H9 (cell line): Measurements from ENCODE around the gene INVS. TPM values are rescaled to one million over a fixed set of nuclear protein-coding genes. Genes with fewer than 3 reads are reported as not detected.

ENCODE experiments used
- DNase-seq: peaks from one replicate; pipeline ENCODE4 v3.0.0-alpha.2; 2017
- H2AFZ ChIP-seq: one replicate; pipeline ENCODE4 v1.6.1; 2013; ENCODE audit warnings: mild to moderate bottlenecking, low read length, control low read depth, moderate library complexity
- H2AK5ac ChIP-seq: 2 replicates; pipeline ENCODE4 v1.6.1; 2013; ENCODE audit warnings: low read length, control low read depth, mixed read lengths; ENCODE audit not compliant: insufficient read length
- H2BK120ac ChIP-seq: one replicate; pipeline ENCODE4 v1.6.1; 2013; ENCODE audit warnings: low read depth, mild to moderate bottlenecking, low read length, control low read depth, inconsistent platforms; ENCODE audit not compliant: poor library complexity, severe bottlenecking
- H2BK12ac ChIP-seq: 2 replicates; pipeline ENCODE4 v1.6.1; 2013; ENCODE audit warnings: low read length, control low read depth, mixed read lengths, low read depth; ENCODE audit not compliant: insufficient read length
- H2BK15ac ChIP-seq: 2 replicates; pipeline ENCODE4 v1.6.1; 2013; ENCODE audit warnings: low read depth, low read length, control low read depth
- H2BK20ac ChIP-seq: one replicate; pipeline ENCODE4 v1.6.1; 2013; ENCODE audit warnings: low read depth, mild to moderate bottlenecking, low read length, control low read depth, inconsistent platforms; ENCODE audit not compliant: poor library complexity, severe bottlenecking
- H2BK5ac ChIP-seq: 2 replicates; pipeline ENCODE4 v1.6.1; 2013; ENCODE audit warnings: low read length, control low read depth, mixed read lengths; ENCODE audit not compliant: insufficient read length
- H3K14ac ChIP-seq: 2 replicates; pipeline ENCODE4 v1.6.1; 2013; ENCODE audit warnings: low read length, control low read depth; ENCODE audit not compliant: insufficient read depth
- H3K18ac ChIP-seq: 2 replicates; pipeline ENCODE4 v1.6.1; 2013; ENCODE audit warnings: low read depth, mild to moderate bottlenecking, mixed read lengths, low read length, control low read depth; ENCODE audit not compliant: insufficient read length
- H3K23ac ChIP-seq: 2 replicates; pipeline ENCODE4 v1.6.1; 2013; ENCODE audit warnings: low read length, control low read depth, mixed read lengths, low read depth; ENCODE audit not compliant: insufficient read length
- H3K23me2 ChIP-seq: 2 replicates; pipeline ENCODE4 v1.6.1; 2013; ENCODE audit warnings: low read depth, mild to moderate bottlenecking, mixed read lengths, low read length, control low read depth; ENCODE audit not compliant: insufficient read length, poor library complexity, severe bottlenecking
- H3K27ac ChIP-seq: 2 replicates; pipeline ENCODE4 v1.5.1; 2013; ENCODE audit warnings: low read length, control low read depth, mixed read lengths, low read depth; ENCODE audit not compliant: insufficient read length
- H3K27me3 ChIP-seq: 2 replicates; pipeline ENCODE4 v1.6.1; 2013; ENCODE audit warnings: low read length, control low read depth, inconsistent platforms; ENCODE audit not compliant: insufficient read depth
- H3K4ac ChIP-seq: 2 replicates; pipeline ENCODE4 v1.6.1; 2013; ENCODE audit warnings: low read depth, mild to moderate bottlenecking, control low read depth, inconsistent platforms, low read length, moderate library complexity
- H3K4me1 ChIP-seq: 2 replicates; pipeline ENCODE4 v1.6.1; 2013; ENCODE audit warnings: low read length, control low read depth, inconsistent platforms; ENCODE audit not compliant: insufficient read depth
- H3K4me2 ChIP-seq: 2 replicates; pipeline ENCODE4 v1.6.1; 2013; ENCODE audit warnings: low read length, control low read depth, mixed read lengths; ENCODE audit not compliant: insufficient read length, insufficient read depth
- H3K56ac ChIP-seq: 2 replicates; pipeline ENCODE4 v1.6.1; 2013; ENCODE audit warnings: low read depth, mild to moderate bottlenecking, mixed read lengths, low read length, control low read depth; ENCODE audit not compliant: insufficient read length
- H3K79me1 ChIP-seq: 2 replicates; pipeline ENCODE4 v1.6.1; 2013; ENCODE audit warnings: low read depth, mild to moderate bottlenecking, moderate library complexity, low read length, control low read depth, inconsistent platforms; ENCODE audit not compliant: insufficient read depth, poor library complexity, severe bottlenecking
- H3K79me2 ChIP-seq: 2 replicates; pipeline ENCODE4 v1.6.1; 2013; ENCODE audit warnings: low read length, control low read depth, inconsistent platforms; ENCODE audit not compliant: insufficient read depth
- H3K9ac ChIP-seq: 2 replicates; pipeline ENCODE4 v1.6.1; 2013; ENCODE audit warnings: low read length, control low read depth, mixed read lengths; ENCODE audit not compliant: insufficient read length; ENCODE audit errors: extremely low read depth
- H3K9me3 ChIP-seq: one replicate; pipeline ENCODE4 v1.6.1; 2013; ENCODE audit warnings: low read depth, low read length, inconsistent platforms; ENCODE audit not compliant: control insufficient read depth
- H3T11ph ChIP-seq: one replicate; pipeline ENCODE4 v1.6.1; 2013; ENCODE audit warnings: mild to moderate bottlenecking, low read length, control low read depth, inconsistent platforms
- H4K20me1 ChIP-seq: one replicate; pipeline ENCODE4 v1.6.1; 2013; ENCODE audit not compliant: control insufficient read depth, insufficient read length, insufficient read depth
- H4K5ac ChIP-seq: 2 replicates; pipeline ENCODE4 v1.6.1; 2013; ENCODE audit warnings: low read depth, mild to moderate bottlenecking, mixed read lengths, low read length, control low read depth; ENCODE audit not compliant: insufficient read length
- H4K8ac ChIP-seq: replicated peaks from 2 replicates; pipeline ENCODE4 v1.6.1; 2013; ENCODE audit warnings: low read length, control low read depth, mixed read lengths, low read depth; ENCODE audit not compliant: insufficient read length
- H4K91ac ChIP-seq: 2 replicates; pipeline ENCODE4 v1.6.1; 2013; ENCODE audit warnings: low read depth, mild to moderate bottlenecking, moderate library complexity, mixed read lengths, low read length, control low read depth; ENCODE audit not compliant: insufficient read length
- H3K27ac Mint-ChIP-seq, 3 experiments: 2 replicates in 2 of 3; 3 replicates in 1 of 3; pipeline ENCODE4 v1.8.0; 2020 to 2021; ENCODE audit warnings: mixed read lengths in 3 of 3, mild to moderate bottlenecking in 1 of 3, moderate library complexity in 1 of 3
- H3K27me3 Mint-ChIP-seq: 2 replicates; pipeline ENCODE4 v1.8.0; 2021; ENCODE audit warnings: low read depth, mild to moderate bottlenecking, moderate library complexity, mixed read lengths
- H3K36me3 Mint-ChIP-seq, 3 experiments: 2 replicates in 2 of 3; 3 replicates in 1 of 3; pipeline ENCODE4 v1.8.0; 2020 to 2021; ENCODE audit warnings: low read depth in 3 of 3, mixed read lengths in 3 of 3; ENCODE audit not compliant: insufficient read depth in 1 of 3
- H3K4me1 Mint-ChIP-seq, 2 experiments: 2 replicates each; pipeline ENCODE4 v1.8.0; 2020; ENCODE audit warnings: mixed read lengths in 2 of 2
- H3K4me3 Mint-ChIP-seq, 2 experiments: 2 replicates in 1 of 2; 3 replicates in 1 of 2; pipeline ENCODE4 v1.8.0; 2020 to 2021; ENCODE audit warnings: mild to moderate bottlenecking in 2 of 2, mixed read lengths in 2 of 2, moderate library complexity in 1 of 2
- H3K9me3 Mint-ChIP-seq, 2 experiments: 2 replicates in 1 of 2; 3 replicates in 1 of 2; pipeline ENCODE4 v1.8.0; 2020; ENCODE audit warnings: mild to moderate bottlenecking in 2 of 2, mixed read lengths in 2 of 2, moderate library complexity in 1 of 2
- CTCF ChIP-seq: fragments of 200-600 bp; sonication (generic); conservative IDR thresholded peaks from 3 replicates; pipeline ENCODE4 v1.8.0; 2021; ENCODE audit warnings: antibody characterized with exemption, mild to moderate bottlenecking
- WGBS: extraction: QIAGEN DNeasy Blood & Tissue Kit; methylation state at CpG from one replicate; pipeline ENCODE4 v1.1.7; 2013; ENCODE audit warnings: missing lambda C conversion rate, low lambda C conversion rate, mixed read lengths; ENCODE audit not compliant: insufficient read length; ENCODE audit errors: extremely low coverage; 5-methylcytosine and 5-hydroxymethylcytosine counted together
- total RNA-seq: library from RNA; stranded (reverse); gene quantifications from 2 replicates; pipeline ENCODE4 v1.2.1, GENCODE V29; 2021

Gene INVS
- total RNA-seq, 1 experiment from 2014 or later: 7.5 TPM

DNA sequence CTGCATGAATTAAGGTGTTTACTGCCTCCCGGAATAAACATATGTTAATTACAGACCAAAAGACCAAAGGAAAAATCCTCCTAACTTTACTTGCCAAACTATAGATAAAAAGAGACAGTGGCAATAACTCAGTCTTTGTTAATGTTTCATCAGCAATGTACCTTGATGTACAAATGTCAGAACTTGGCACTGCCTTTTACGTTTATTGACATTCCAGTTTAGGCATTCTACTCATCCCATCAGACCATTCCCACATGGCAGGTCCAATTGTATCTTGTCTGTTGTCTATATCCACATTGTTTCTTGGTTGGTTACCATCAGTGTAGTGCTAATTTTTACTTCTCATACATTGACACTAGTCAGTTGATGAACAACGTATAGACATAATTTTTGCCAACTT, 168.2 kb downstream of the INVS start:
- no peaks in the 10 kb centered on the region for H3K27me3 ChIP-seq
- WGBS: no CpG with 5 or more reads among the region's 3 CpGs
- peaks cover 2% of the 10 kb centered on the region; the same call in 1 of the 2 replicates for H3K4me1 ChIP-seq

More for the DNA sequence above, 168.2 kb downstream of the INVS start:
- no peak overlapping the region for H2BK15ac ChIP-seq
- H3K14ac ChIP-seq: no peak overlapping the region
- Mint-ChIP-seq H3K9me3 (no peaks in the 10 kb centered on the region; a peak in 1 of 5 replicates), H3K27me3 (no peaks in the 10 kb centered on the region), H3K4me3 (no peak overlapping the region), H3K4me1 (peaks cover 9 to 11% of the 10 kb centered on the region in 2 experiments), H3K27ac (no peak overlapping the region), H3K36me3 (peaks cover 9 to 13% (median 11%) of the 10 kb centered on the region in 3 experiments; a peak in 6 of 7 replicates)
- H2AFZ ChIP-seq: no peak overlapping the region
- no peak overlapping the region for H3K18ac ChIP-seq
- DNase-seq: no peak
- H3K4me2 ChIP-seq: no peak overlapping the region
- no peak overlapping the region for H2BK12ac ChIP-seq
- H3K4ac ChIP-seq: no peak overlapping the region
- no peak for TF ChIP-seq CTCF
- H2BK120ac ChIP-seq: no peak overlapping the region
- no peak overlapping the region for H3K27ac ChIP-seq
- no peak overlapping the region for H2BK20ac ChIP-seq
- H3K79me1 ChIP-seq: no peaks in the 10 kb centered on the region
- H2BK5ac ChIP-seq: no peak overlapping the region
- H4K5ac ChIP-seq: no peak overlapping the region
- H3K23ac ChIP-seq: no peak overlapping the region
- H4K91ac ChIP-seq: no peak overlapping the region
- no peak overlapping the region for H4K8ac ChIP-seq
- no peak overlapping the region for H3K56ac ChIP-seq
- no peaks in the 10 kb centered on the region for H4K20me1 ChIP-seq
- H3K9ac ChIP-seq: no peak overlapping the region
- no peak overlapping the region for H2AK5ac ChIP-seq
- H3T11ph ChIP-seq: no peak overlapping the region
- H3K9me3 ChIP-seq: no peaks in the 10 kb centered on the region
- no peaks in the 10 kb centered on the region for H3K79me2 ChIP-seq
- no peaks in the 10 kb centered on the region for H3K23me2 ChIP-seq
